Neuronal stem cell (in vitro differentiated cells): ENCODE measurements around the gene PPP2R5C.

Source experiments
- DNase-seq: peaks from one replicate; pipeline ENCODE4 v3.0.0-alpha.2; 2013; ENCODE audit warnings: low spot score
- H2AFZ ChIP-seq: one replicate; pipeline ENCODE4 v1.6.1; 2013; ENCODE audit warnings: mild to moderate bottlenecking, low read length, inconsistent platforms
- H2AK5ac ChIP-seq: 2 replicates; pipeline ENCODE4 v1.6.1; 2013; ENCODE audit warnings: low read depth, mild to moderate bottlenecking, inconsistent platforms, low read length, moderate library complexity, mixed read lengths
- H2BK120ac ChIP-seq: 2 replicates; pipeline ENCODE4 v1.6.1; 2013; ENCODE audit warnings: low read depth, mild to moderate bottlenecking, inconsistent platforms, low read length, moderate library complexity, mixed read lengths
- H2BK12ac ChIP-seq: one replicate; pipeline ENCODE4 v1.6.1; 2013; ENCODE audit warnings: low read length, inconsistent platforms
- H2BK15ac ChIP-seq: 2 replicates; pipeline ENCODE4 v1.6.1; 2013; ENCODE audit warnings: mild to moderate bottlenecking, low read length, inconsistent platforms, mixed read lengths
- H2BK5ac ChIP-seq: one replicate; pipeline ENCODE4 v1.6.1; 2013; ENCODE audit warnings: inconsistent platforms, mild to moderate bottlenecking, low read length, moderate library complexity
- H3K14ac ChIP-seq: one replicate; pipeline ENCODE4 v1.6.1; 2013; ENCODE audit warnings: low read length, inconsistent platforms
- H3K18ac ChIP-seq: 2 replicates; pipeline ENCODE4 v1.6.1; 2013; ENCODE audit warnings: low read length, inconsistent platforms
- H3K23ac ChIP-seq: 2 replicates; pipeline ENCODE4 v1.6.1; 2013; ENCODE audit warnings: low read depth, mild to moderate bottlenecking, mixed read lengths, low read length, inconsistent platforms; ENCODE audit not compliant: poor library complexity
- H3K27ac ChIP-seq: replicated peaks from 3 replicates; pipeline ENCODE4 v1.5.1; 2013; ENCODE audit warnings: low read length, inconsistent platforms
- H3K27me3 ChIP-seq, 3 experiments: 2 replicates each; pipeline ENCODE4 v1.6.1; 2013; ENCODE audit warnings: low read length in 3 of 3, mild to moderate bottlenecking in 2 of 3, inconsistent platforms in 1 of 3, low read depth in 1 of 3, mixed read lengths in 1 of 3, moderate library complexity in 1 of 3; ENCODE audit not compliant: control insufficient read depth in 3 of 3, insufficient read depth in 3 of 3
- H3K36me3 ChIP-seq, 2 donors: replicated peaks in 1 of 2; 2 replicates each; pipeline ENCODE4 v1.6.1; 2013; ENCODE audit warnings: low read length in 2 of 2; ENCODE audit not compliant: control insufficient read depth in 2 of 2, insufficient read depth in 2 of 2
- H3K4ac ChIP-seq: 2 replicates; pipeline ENCODE4 v1.6.1; 2013; ENCODE audit warnings: inconsistent platforms, mild to moderate bottlenecking, low read length, moderate library complexity
- H3K4me1 ChIP-seq, 2 donors: 1 replicate in 1 of 2; 2 replicates in 1 of 2; pipeline ENCODE4 v1.6.1; 2013; ENCODE audit warnings: low read length in 2 of 2, low read depth in 1 of 2; ENCODE audit not compliant: control insufficient read depth in 2 of 2, insufficient read depth in 1 of 2
- H3K4me2 ChIP-seq: one replicate; pipeline ENCODE4 v1.6.1; 2013; ENCODE audit warnings: mild to moderate bottlenecking, low read length, inconsistent platforms; ENCODE audit not compliant: insufficient read depth, poor library complexity, severe bottlenecking
- H3K4me3 ChIP-seq, 2 donors: 2 replicates each; pipeline ENCODE4 v1.5.1; 2013; ENCODE audit warnings: low read length in 2 of 2, mild to moderate bottlenecking in 2 of 2, inconsistent platforms in 1 of 2, moderate library complexity in 1 of 2
- H3K79me1 ChIP-seq: one replicate; pipeline ENCODE4 v1.6.1; 2013; ENCODE audit warnings: low read depth, mild to moderate bottlenecking, inconsistent platforms, low read length, moderate library complexity
- H3K9ac ChIP-seq: one replicate; pipeline ENCODE4 v1.6.1; 2013; ENCODE audit warnings: mild to moderate bottlenecking, low read depth, low read length, inconsistent platforms; ENCODE audit not compliant: poor library complexity
- H3K9me3 ChIP-seq, 2 donors: replicated peaks in 1 of 2; 2 replicates each; pipeline versions ENCODE3 to v1.6.1; 2013; ENCODE audit warnings: low read length in 2 of 2, mild to moderate bottlenecking in 2 of 2, inconsistent platforms in 1 of 2, low read depth in 1 of 2, mixed read lengths in 1 of 2, moderate library complexity in 1 of 2; ENCODE audit not compliant: control insufficient read depth in 2 of 2, insufficient read depth in 1 of 2
- H4K8ac ChIP-seq: one replicate; pipeline ENCODE4 v1.6.1; 2013; ENCODE audit warnings: low read depth, mild to moderate bottlenecking, inconsistent platforms, low read length, moderate library complexity
- H4K91ac ChIP-seq: one replicate; pipeline ENCODE4 v1.6.1; 2013; ENCODE audit warnings: low read length, low read depth, mild to moderate bottlenecking, inconsistent platforms; ENCODE audit not compliant: poor library complexity
- WGBS, 2 donors: extraction: QIAGEN DNeasy Blood & Tissue Kit; methylation state at CpG; one replicate each; pipeline ENCODE4 v1.1.7; 2013; ENCODE audit warnings: missing lambda C conversion rate in 2 of 2, mixed read lengths in 1 of 2; ENCODE audit not compliant: insufficient read length in 2 of 2, insufficient replicate concordance in 1 of 2; ENCODE audit errors: extremely low coverage in 2 of 2; 5-methylcytosine and 5-hydroxymethylcytosine counted together

Gene PPP2R5C

DNA sequence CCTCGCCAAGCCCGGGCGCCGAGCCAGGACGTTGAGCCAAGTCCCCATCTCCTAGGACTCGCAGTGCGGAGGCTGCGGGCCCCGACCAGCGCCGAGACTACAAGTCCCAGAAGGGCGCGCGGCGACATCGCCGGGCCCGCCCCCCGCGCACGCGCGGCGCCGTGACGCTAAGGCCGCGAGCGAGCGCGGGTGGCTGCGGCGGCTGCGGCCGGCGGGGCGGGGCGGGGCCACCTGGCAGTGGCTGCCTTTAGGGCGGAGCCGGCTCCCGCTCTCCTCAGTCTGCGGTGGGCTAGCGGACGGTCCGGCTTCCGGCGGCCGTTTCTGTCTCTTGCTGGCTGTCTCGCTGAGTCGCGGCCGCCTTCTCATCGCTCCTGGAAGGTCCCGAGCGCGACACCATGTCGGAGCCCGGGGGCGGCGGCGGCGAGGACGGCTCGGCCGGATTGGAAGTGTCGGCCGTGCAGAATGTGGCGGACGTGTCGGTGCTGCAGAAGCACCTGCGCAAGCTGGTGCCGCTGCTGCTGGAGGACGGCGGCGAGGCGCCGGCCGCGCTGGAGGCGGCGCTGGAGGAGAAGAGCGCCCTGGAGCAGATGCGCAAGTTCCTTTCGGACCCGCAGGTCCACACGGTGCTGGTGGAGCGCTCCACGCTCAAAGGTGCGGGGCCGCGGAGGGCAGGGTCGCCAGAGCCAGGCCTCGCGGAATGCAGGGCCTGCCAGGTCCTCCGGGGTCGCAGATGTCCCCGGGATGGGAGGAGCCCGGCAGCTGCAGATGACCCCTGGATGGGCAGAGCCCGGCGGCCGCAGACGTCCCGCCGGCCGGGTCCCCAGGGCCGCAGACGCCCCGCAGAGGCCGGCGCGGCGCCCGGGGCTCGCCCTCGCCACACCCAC is 203.0 kb downstream of the PPP2R5C start, which contains the start of gene DYNC1H1:
Gene DYNC1H1, plus strand, starts transcription at position 277 of the 884 bp plus-strand sequence. Its CDS starts 119 bp downstream, at position 396.
- peak within 1 kb of the TSS; percentile 88 for H2BK12ac ChIP-seq
- peak within 1 kb of the TSS; percentile 77 for H2BK15ac ChIP-seq
- H2AK5ac ChIP-seq: peak within 1 kb of the TSS; percentile 98
- H3K18ac ChIP-seq: peak within 1 kb of the TSS; percentile 99
- H3K4me3 ChIP-seq: peak within 1 kb of the TSS; percentile 87 to 99
- H3K36me3 ChIP-seq: peaks cover under 1 to 31% of the 10 kb centered on the region in 2 donors
- H4K8ac ChIP-seq: no peak within 1 kb of the TSS
- peak within 1 kb of the TSS; percentile 98 for H2BK5ac ChIP-seq
- peaks cover 16% of the 10 kb centered on the region for H3K79me1 ChIP-seq
- H3K27ac ChIP-seq: peak within 1 kb of the TSS; percentile 50
- no peak within 1 kb of the TSS for H2BK120ac ChIP-seq
- peaks cover 0 to 6% (median 0%) of the 10 kb centered on the region in 3 experiments for H3K27me3 ChIP-seq
- peak within 1 kb of the TSS; percentile 74 for H4K91ac ChIP-seq
- H3K4me1 ChIP-seq: peaks cover 0 to 2% of the 10 kb centered on the region in 2 donors
- WGBS, 2 donors: no CpG with 5 or more reads among the region's 115 CpGs
- H3K14ac ChIP-seq: peak within 1 kb of the TSS; percentile 99
- H3K4me2 ChIP-seq: peak within 1 kb of the TSS; percentile 63
- H3K4ac ChIP-seq: peak within 1 kb of the TSS; percentile 6
- H3K9me3 ChIP-seq: no peaks in the 10 kb centered on the region
- H3K9ac ChIP-seq: peak within 1 kb of the TSS; percentile 99
- peak; percentile 89 for DNase-seq
- peak within 1 kb of the TSS; percentile 92 for H2AFZ ChIP-seq
- peak within 1 kb of the TSS; percentile 99 for H3K23ac ChIP-seq

DNA sequence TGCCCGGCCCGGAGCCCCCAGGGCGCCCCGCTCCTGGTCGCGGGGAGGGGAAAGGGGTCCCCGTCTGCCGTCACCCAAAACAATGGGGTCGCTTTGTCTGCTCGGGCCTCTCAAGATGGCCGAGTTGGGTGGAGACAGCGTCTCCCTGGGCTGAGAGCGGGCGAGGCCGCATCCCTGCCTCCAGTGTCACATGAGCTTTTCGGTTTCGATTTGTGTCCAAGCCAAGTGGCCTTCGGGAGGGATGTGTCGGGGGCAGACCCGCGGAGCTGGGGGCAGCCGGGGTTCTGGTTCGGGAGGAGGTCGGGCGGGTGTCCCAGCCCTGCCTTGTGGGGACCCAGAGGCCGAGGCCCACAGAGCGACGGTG is 203.7 kb downstream of the PPP2R5C start:
- Histone ChIP-seq H2AK5ac (peak overlapping the region; percentile 98), H2BK15ac (no peak overlapping the region), H3K79me1 (peaks cover 16% of the 10 kb centered on the region), H3K14ac (no peak overlapping the region), H3K18ac (peak overlapping the region; percentile 99), H2BK12ac (no peak overlapping the region), H3K4ac (no peak overlapping the region), H3K27ac (peak overlapping the region; percentile 50), H4K8ac (no peak overlapping the region), H3K27me3 (peaks cover 0 to 6% (median 0%) of the 10 kb centered on the region in 3 experiments), H3K4me3 (peak overlapping the region; percentile 87 to 99), H4K91ac (no peak overlapping the region), H3K36me3 (peaks cover 3 to 36% of the 10 kb centered on the region in 2 donors), H2BK120ac (no peak overlapping the region), H2AFZ (peak overlapping the region; percentile 86), H3K9ac (peak overlapping the region; percentile 95), H2BK5ac (peak overlapping the region; percentile 98), H3K9me3 (no peaks in the 10 kb centered on the region), H3K4me1 (peaks cover 0 to 2% of the 10 kb centered on the region in 2 donors), H3K4me2 (peak overlapping the region; percentile 63), H3K23ac (no peak overlapping the region)
- WGBS, 2 donors: no CpG with 5 or more reads among the region's 28 CpGs
- DNase-seq: peak; percentile 65

DNA sequence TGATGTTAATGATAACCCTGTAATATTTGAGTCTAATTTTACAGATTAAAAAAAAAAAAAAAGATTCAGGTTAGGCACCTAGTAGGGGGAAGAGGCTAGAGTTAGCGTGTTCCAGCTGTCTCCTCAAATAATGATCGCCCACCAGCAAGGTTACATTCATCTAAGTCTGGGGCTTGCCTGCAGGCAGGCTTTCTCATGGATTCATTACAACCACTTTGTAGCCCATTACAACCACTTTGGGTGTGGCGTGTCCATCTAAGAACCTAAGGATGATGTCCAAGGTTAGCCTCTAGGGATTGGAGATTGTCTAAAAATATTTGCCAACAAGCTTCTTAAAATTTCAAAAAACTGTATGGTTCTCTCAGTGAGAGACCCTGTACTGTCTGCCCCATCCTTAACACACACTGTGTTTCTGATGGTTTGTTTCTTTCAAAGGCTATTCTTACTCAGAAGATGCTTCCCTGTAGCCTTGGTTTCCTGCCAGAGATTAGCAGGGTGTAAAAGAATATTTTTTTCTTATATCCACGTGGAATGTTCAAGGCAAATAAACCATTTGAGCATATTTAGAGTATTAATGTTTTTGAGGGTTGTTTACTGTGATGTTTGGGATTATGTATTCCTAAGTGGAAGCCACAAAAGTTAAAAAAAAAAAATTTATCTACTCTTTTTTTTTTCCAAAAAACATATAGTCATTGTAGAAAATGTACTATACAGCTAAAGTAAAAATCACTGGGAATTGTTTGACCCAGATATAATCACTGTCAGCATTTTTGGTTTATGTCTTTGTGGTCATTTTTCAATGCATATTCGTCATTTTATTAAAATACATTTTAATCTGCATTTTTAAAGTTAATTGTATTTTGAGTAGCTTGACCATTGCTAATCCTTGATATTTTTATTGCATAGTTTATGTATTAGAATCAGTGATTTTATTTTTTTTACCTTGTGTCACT is 204.5 kb downstream of the PPP2R5C start:
- Histone ChIP-seq H4K8ac (no peak overlapping the region), H3K27me3 (peaks cover 0 to 6% (median 0%) of the 10 kb centered on the region in 3 experiments), H3K9ac (peak overlapping the region; percentile 64), H4K91ac (no peak overlapping the region), H3K79me1 (peaks cover 16% of the 10 kb centered on the region), H3K4ac (no peak overlapping the region), H2BK120ac (no peak overlapping the region), H2AK5ac (no peak overlapping the region), H2BK12ac (no peak overlapping the region), H3K4me1 (peaks cover 0 to 2% of the 10 kb centered on the region in 2 donors), H2BK15ac (no peak overlapping the region), H3K4me3 (peak overlapping the region; percentile 87 to 99), H2BK5ac (no peak overlapping the region), H3K18ac (no peak overlapping the region), H3K23ac (no peak overlapping the region), H3K14ac (no peak overlapping the region), H3K36me3 (peaks cover 5 to 42% of the 10 kb centered on the region in 2 donors), H3K27ac (no peak overlapping the region), H3K4me2 (peak overlapping the region; percentile 63), H3K9me3 (no peaks in the 10 kb centered on the region), H2AFZ (no peak overlapping the region)
- no CpG with 5 or more reads among the region's 5 CpGs for WGBS, 2 donors
- no peak for DNase-seq
